Lower lobe of right lung (tissue), 2 donors: ENCODE data around the gene FLAD1. TPM values are rescaled to one million over a fixed set of nuclear protein-coding genes. Genes with fewer than 3 reads are reported as not detected.

Experiments
- ATAC-seq, 2 donors: fragments of 200-7000 bp; cut with Tn5 transposase; one replicate each; pipeline ENCODE4 v1.9.1; 2020 to 2022; ENCODE audit warnings: mild to moderate bottlenecking in 2 of 2, moderate library complexity in 2 of 2
- DNase-seq: peaks from one replicate; pipeline ENCODE4 v3.0.0-alpha.2; 2020
- H3K27ac ChIP-seq: fragments of 200-600 bp; one replicate; pipeline ENCODE4 v1.8.0; 2022
- H3K27me3 ChIP-seq: fragments of 200-600 bp; one replicate; pipeline ENCODE4 v1.8.0; 2022; ENCODE audit warnings: low read depth
- H3K36me3 ChIP-seq: fragments of 200-600 bp; one replicate; pipeline ENCODE4 v1.8.0; 2022; ENCODE audit warnings: mild to moderate bottlenecking
- H3K4me1 ChIP-seq: fragments of 200-600 bp; one replicate; pipeline ENCODE4 v1.8.0; 2022
- H3K4me3 ChIP-seq: fragments of 200-600 bp; one replicate; pipeline ENCODE4 v1.8.0; 2022; ENCODE audit warnings: mild to moderate bottlenecking
- H3K9me3 ChIP-seq: fragments of 200-600 bp; one replicate; pipeline ENCODE4 v1.8.0; 2022
- CTCF ChIP-seq: fragments of 200-600 bp; IDR thresholded peaks from one replicate; pipeline ENCODE4 v1.8.0; 2022; ENCODE audit warnings: antibody characterized with exemption, mild to moderate bottlenecking
- intact Hi-C: fragments of 100-400 bp; cut with DNase I; formaldehyde crosslinking; loops from one replicate; pipeline ENCODE4 v1.11.0; 2022
- total RNA-seq: library from RNA; stranded (reverse); fragmentation: NEBNext Ultra II Directional; extraction: Animal tissue kit (Norgen Biotek cat#: 25700); gene quantifications from one replicate; pipeline ENCODE4 v1.2.1, GENCODE V29; 2021
- donor health status: DM: no; HTN: yes; CAD: no; lungs with severe emphysema.

Gene FLAD1
- total RNA-seq, 1 donor from 2014 or later, result 31.9 TPM

- no peaks in the 10 kb centered on the region for H3K36me3 ChIP-seq
- peak overlapping the region; percentile 97 for H3K4me3 ChIP-seq
- intact Hi-C loops, result no loop called here
- H3K27ac ChIP-seq, result peak overlapping the region; percentile 86
- H3K4me1 ChIP-seq, result peaks cover 42% of the 10 kb centered on the region
- no peaks in the 10 kb centered on the region for H3K27me3 ChIP-seq
- H3K9me3 ChIP-seq, result no peaks in the 10 kb centered on the region
- ATAC-seq, result no peak
- DNase-seq, result no peak
- TF ChIP-seq CTCF, result no peak
Measured at GRCh38 chr1:154999571-155000410, 16.6 kb downstream of the FLAD1 start.

- Histone ChIP-seq H3K36me3 (no peaks in the 10 kb centered on the region), H3K4me1 (peaks cover 48% of the 10 kb centered on the region), H3K9me3 (no peaks in the 10 kb centered on the region), H3K27ac (peak overlapping the region; percentile 86), H3K27me3 (no peaks in the 10 kb centered on the region), H3K4me3 (peak overlapping the region; percentile 97)
- no peak for TF ChIP-seq CTCF
- peak; percentile 66 for DNase-seq
- intact Hi-C loops, result no loop called here
- no peak for ATAC-seq
Measured at GRCh38 chr1:155000411-155000725, 17.2 kb downstream of the FLAD1 start.

GRCh38 chr1:155000726-155001424, 17.7 kb downstream of the FLAD1 start:
- Histone ChIP-seq H3K27ac (peak overlapping the region; percentile 86), H3K4me1 (peaks cover 48% of the 10 kb centered on the region), H3K36me3 (no peaks in the 10 kb centered on the region), H3K27me3 (no peaks in the 10 kb centered on the region), H3K4me3 (peak overlapping the region; percentile 97), H3K9me3 (no peaks in the 10 kb centered on the region)
- no peak for TF ChIP-seq CTCF
- intact Hi-C loops, result no loop called here
- peak; percentile 77 to 82 for ATAC-seq
- DNase-seq, result peak; percentile 96

GRCh38 chr1:155001425-155001674, 18.2 kb downstream of the FLAD1 start:
- Histone ChIP-seq H3K27ac (peak overlapping the region; percentile 86), H3K27me3 (no peaks in the 10 kb centered on the region), H3K4me1 (peaks cover 49% of the 10 kb centered on the region), H3K9me3 (no peaks in the 10 kb centered on the region), H3K4me3 (peak overlapping the region; percentile 97), H3K36me3 (no peaks in the 10 kb centered on the region)
- intact Hi-C loops, result no loop called here
- DNase-seq (no peak), ATAC-seq (no peak)
- TF ChIP-seq CTCF, result no peak

GRCh38 chr1:155001675-155002463, 18.7 kb downstream of the FLAD1 start:
- no peaks in the 10 kb centered on the region for H3K9me3 ChIP-seq
- peak overlapping the region; percentile 97 for H3K4me3 ChIP-seq
- peak overlapping the region; percentile 86 for H3K27ac ChIP-seq
- peaks cover 54% of the 10 kb centered on the region for H3K4me1 ChIP-seq
- intact Hi-C loops, result no loop called here
- H3K36me3 ChIP-seq, result no peaks in the 10 kb centered on the region
- DNase-seq (peak; percentile 100), ATAC-seq (peak; percentile 86 to 92)
- TF ChIP-seq CTCF, result peak; percentile 41
- no peaks in the 10 kb centered on the region for H3K27me3 ChIP-seq
